ENCODE results near the gene TRIM33.

TRIM33 gene

GRCh38 chr1:114441332-114441731 is 69.7 kb downstream of the TRIM33 start:
- in situ Hi-C loops (cut with HindIII; ENCODE audit: low sequenced_read_pairs): no loop called here
- no peak overlapping the region for H3K4me3 ChIP-seq (ENCODE audit: low read depth, low read length)
- no peak for DNase-seq (ENCODE audit: low read depth)
- no peak for TF ChIP-seq CTCF (IDR thresholded peaks at IDR 0.05; ENCODE audit: low read depth, low read length, missing control alignments)

- DNase-seq (ENCODE audit: low read depth): no peak
- no peak for TF ChIP-seq CTCF (IDR thresholded peaks at IDR 0.05; ENCODE audit: low read depth, low read length, missing control alignments)
- no peak overlapping the region for H3K4me3 ChIP-seq (ENCODE audit: low read depth, low read length)
- in situ Hi-C loops (cut with HindIII; ENCODE audit: low sequenced_read_pairs): no loop called here
These were observed 71.6 kb downstream of the TRIM33 start for GRCh38 chr1:114439369-114439768.

- DNase-seq (ENCODE audit: low read depth): no peak
- no peak overlapping the region for H3K4me3 ChIP-seq (ENCODE audit: low read depth, low read length)
- TF ChIP-seq CTCF (IDR thresholded peaks at IDR 0.05; ENCODE audit: low read depth, low read length, missing control alignments): no peak
- in situ Hi-C loops (cut with HindIII; ENCODE audit: low sequenced_read_pairs): no loop called here
These were observed 73.2 kb downstream of the TRIM33 start for GRCh38 chr1:114437812-114438211.

GRCh38 chr1:114436799-114437198 is 74.2 kb downstream of the TRIM33 start:
- no peak for TF ChIP-seq CTCF (IDR thresholded peaks at IDR 0.05; ENCODE audit: low read depth, low read length, missing control alignments)
- in situ Hi-C loops (cut with HindIII; ENCODE audit: low sequenced_read_pairs): no loop called here
- no peak for DNase-seq (ENCODE audit: low read depth)
- H3K4me3 ChIP-seq (ENCODE audit: low read depth, low read length): no peak overlapping the region

- in situ Hi-C loops (cut with HindIII; ENCODE audit: low sequenced_read_pairs): no loop called here
- TF ChIP-seq CTCF (IDR thresholded peaks at IDR 0.05; ENCODE audit: low read depth, low read length, missing control alignments): no peak
- no peak overlapping the region for H3K4me3 ChIP-seq (ENCODE audit: low read depth, low read length)
- DNase-seq (ENCODE audit: low read depth): no peak
These were observed 75.8 kb downstream of the TRIM33 start for GRCh38 chr1:114435088-114435715.

- DNase-seq (ENCODE audit: low read depth): no peak
- in situ Hi-C loops (cut with HindIII; ENCODE audit: low sequenced_read_pairs): no loop called here
These were observed 80.0 kb downstream of the TRIM33 start for GRCh38 chr1:114431026-114431425.

More at GRCh38 chr1:114431026-114431425, 80.0 kb downstream of the TRIM33 start:
- no peak overlapping the region for H3K4me3 ChIP-seq (ENCODE audit: low read depth, low read length)
- TF ChIP-seq CTCF (IDR thresholded peaks at IDR 0.05; ENCODE audit: low read depth, low read length, missing control alignments): no peak
